Activated T-cell treated with anti-CD3 and anti-CD28 coated beads, Interleukin-2, amount 50 U/mL, for 72 hours (primary cell): ENCODE data around the gene COX7C. TPM values are rescaled to one million over a fixed set of nuclear protein-coding genes. Genes with fewer than 3 reads are reported as not detected.
"Not testable (repeated sequence)": the region's sequence is repeated elsewhere in the genome, so short reads cannot be mapped to it uniquely, and the experiment has no call there.

ENCODE experiments used
- ATAC-seq, 2 donors: fragments of 150-1000 bp; cut with Tn5 transposase; replicated peaks in 1 of 2; 2 replicates each; pipeline ENCODE4 v1.10.0; 2021; ENCODE audit warnings: moderate library complexity in 2 of 2, mild to moderate bottlenecking in 1 of 2
- DNase-seq, 2 donors: peaks; one replicate each; pipeline ENCODE4 v3.0.0; 2021 to 2022; ENCODE audit warnings: mixed read lengths in 1 of 2
- H3K27ac Mint-ChIP-seq: one replicate; pipeline ENCODE4 v1.8.0; 2022; ENCODE audit warnings: mild to moderate bottlenecking, moderate library complexity, mixed read lengths
- H3K27me3 Mint-ChIP-seq: one replicate; pipeline ENCODE4 v1.8.0; 2022; ENCODE audit warnings: low read depth, mixed read lengths
- H3K36me3 Mint-ChIP-seq, 2 donors: one replicate each; pipeline ENCODE4 v1.8.0; 2022; ENCODE audit warnings: mixed read lengths in 2 of 2, mild to moderate bottlenecking in 1 of 2; ENCODE audit not compliant: insufficient read depth in 2 of 2
- H3K4me1 Mint-ChIP-seq: one replicate; pipeline ENCODE4 v1.8.0; 2022; ENCODE audit warnings: low read depth, mixed read lengths
- H3K4me3 Mint-ChIP-seq, 2 donors: one replicate each; pipeline ENCODE4 v1.8.0; 2022; ENCODE audit warnings: mild to moderate bottlenecking in 2 of 2, mixed read lengths in 2 of 2, moderate library complexity in 2 of 2
- H3K9me3 Mint-ChIP-seq, 2 donors: one replicate each; pipeline ENCODE4 v1.8.0; 2022; ENCODE audit warnings: mixed read lengths in 2 of 2
- total RNA-seq, 2 donors: library from RNA; stranded (reverse); gene quantifications; one replicate each; pipeline ENCODE4 v1.2.3, GENCODE V29; 2022

COX7C gene
- total RNA-seq, 2 donors from 2014 or later = 404 to 408 TPM

- ATAC-seq = peak in 1 of 2 donors; percentile 44
- H3K4me3 Mint-ChIP-seq = no peak overlapping the region
- no peaks in the 10 kb centered on the region for H3K9me3 Mint-ChIP-seq
- no peak for DNase-seq
- H3K36me3 Mint-ChIP-seq = peaks cover 3 to 13% of the 10 kb centered on the region in 2 donors
- peaks cover 5% of the 10 kb centered on the region for H3K4me1 Mint-ChIP-seq
- H3K27ac Mint-ChIP-seq = peak overlapping the region; percentile 50
- peaks cover 21% of the 10 kb centered on the region for H3K27me3 Mint-ChIP-seq
These were observed 8.4 kb downstream of the COX7C start for GRCh38 chr5:86626149-86626548.

DNA sequence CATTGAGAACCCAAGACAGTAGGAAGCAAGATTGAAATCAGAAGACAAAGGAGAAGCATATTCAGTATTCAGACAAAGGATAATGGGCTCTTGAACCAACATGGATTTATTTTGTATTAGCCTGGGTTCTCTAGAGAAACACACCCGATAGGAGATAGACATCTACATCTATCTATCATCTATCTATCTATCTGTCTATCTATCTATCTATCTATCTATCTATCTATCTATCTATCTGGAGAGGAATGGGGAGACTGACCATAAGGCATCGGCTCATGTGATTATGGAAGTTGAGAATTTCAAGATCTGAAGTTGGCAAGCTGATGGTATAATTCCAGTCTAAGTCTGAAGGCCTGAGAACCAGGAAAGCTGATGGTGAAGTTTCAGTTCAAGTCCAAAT is 13.4 kb downstream of the COX7C start:
- Mint-ChIP-seq H3K36me3 (no peaks in the 10 kb centered on the region), H3K27ac (no peak overlapping the region), H3K4me3 (no peak overlapping the region), H3K27me3 (peaks cover 26% of the 10 kb centered on the region), H3K9me3 (no peaks in the 10 kb centered on the region), H3K4me1 (no peaks in the 10 kb centered on the region)
- no peak for DNase-seq
- ATAC-seq = no peak

DNA sequence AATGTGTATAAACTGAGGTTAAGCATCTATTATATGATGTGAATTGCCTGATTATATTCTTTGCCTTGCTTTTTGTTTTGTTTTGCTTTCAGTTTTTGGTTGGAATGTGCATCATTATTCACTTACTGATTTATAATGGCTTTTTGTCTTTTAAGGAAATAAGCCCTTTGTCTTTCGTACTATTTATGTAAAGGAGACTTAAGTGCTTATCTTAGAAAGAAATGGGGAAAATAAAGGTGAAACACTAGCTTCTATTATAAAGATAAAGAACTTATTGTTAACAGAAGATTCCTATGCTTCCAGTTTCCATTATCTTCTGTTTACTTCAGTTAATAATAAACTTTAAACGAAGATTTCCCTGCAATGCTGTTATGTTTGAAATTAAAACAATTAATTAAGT is 23.3 kb downstream of the COX7C start:
- Mint-ChIP-seq H3K9me3 (no peaks in the 10 kb centered on the region), H3K27ac (no peak overlapping the region), H3K4me1 (no peaks in the 10 kb centered on the region), H3K4me3 (no peak overlapping the region), H3K27me3 (no peaks in the 10 kb centered on the region), H3K36me3 (no peaks in the 10 kb centered on the region)
- ATAC-seq (no peak), DNase-seq (no peak)

- H3K36me3 Mint-ChIP-seq = no peaks in the 10 kb centered on the region
- DNase-seq = no peak
- H3K27me3 Mint-ChIP-seq = peaks cover 19% of the 10 kb centered on the region
- H3K9me3 Mint-ChIP-seq = no peaks in the 10 kb centered on the region
- no peaks in the 10 kb centered on the region for H3K4me1 Mint-ChIP-seq
- no peak for ATAC-seq
- no peak overlapping the region for H3K27ac Mint-ChIP-seq
- H3K4me3 Mint-ChIP-seq = no peak overlapping the region
These were observed 27.1 kb downstream of the COX7C start for GRCh38 chr5:86644843-86645242.

DNA sequence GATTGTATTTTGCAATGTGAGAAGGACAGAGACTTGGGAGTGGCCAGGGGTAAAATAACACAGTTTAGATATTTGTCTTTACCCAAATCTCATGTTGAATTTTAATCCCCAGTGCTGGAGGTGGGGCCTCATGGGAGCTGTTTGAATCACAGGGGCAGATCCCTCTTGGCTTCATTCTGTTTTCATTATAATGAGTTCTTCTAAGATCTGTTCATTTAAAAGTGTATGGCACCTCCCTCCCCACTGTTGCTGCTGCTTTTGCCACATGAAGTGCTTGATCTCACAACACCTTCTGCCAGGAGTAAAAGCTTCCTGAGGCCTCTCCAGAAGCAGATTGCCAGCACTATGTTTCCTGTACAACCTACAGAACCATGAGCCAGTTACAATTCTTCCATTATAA is 28.1 kb downstream of the COX7C start:
- no peaks in the 10 kb centered on the region for H3K4me1 Mint-ChIP-seq
- ATAC-seq (no peak), DNase-seq (no peak)
- H3K4me3 Mint-ChIP-seq = no peak overlapping the region
- H3K27me3 Mint-ChIP-seq = peaks cover 19% of the 10 kb centered on the region
- no peaks in the 10 kb centered on the region for H3K36me3 Mint-ChIP-seq
- H3K9me3 Mint-ChIP-seq = no peaks in the 10 kb centered on the region
- no peak overlapping the region for H3K27ac Mint-ChIP-seq

- no peaks in the 10 kb centered on the region for H3K9me3 Mint-ChIP-seq
- no peak overlapping the region for H3K4me3 Mint-ChIP-seq
- no peak overlapping the region for H3K27ac Mint-ChIP-seq
- no peaks in the 10 kb centered on the region for H3K36me3 Mint-ChIP-seq
- no peaks in the 10 kb centered on the region for H3K4me1 Mint-ChIP-seq
- ATAC-seq (no peak), DNase-seq (no peak)
- H3K27me3 Mint-ChIP-seq = peaks cover 19% of the 10 kb centered on the region
These were observed 28.9 kb downstream of the COX7C start for GRCh38 chr5:86646671-86647070.

- no peak overlapping the region for H3K27ac Mint-ChIP-seq
- no peaks in the 10 kb centered on the region for H3K4me1 Mint-ChIP-seq
- DNase-seq = no peak
- H3K27me3 Mint-ChIP-seq = peaks cover 19% of the 10 kb centered on the region
- no peak for ATAC-seq
- no peaks in the 10 kb centered on the region for H3K9me3 Mint-ChIP-seq
- no peaks in the 10 kb centered on the region for H3K36me3 Mint-ChIP-seq
- no peak overlapping the region for H3K4me3 Mint-ChIP-seq
These were observed 32.2 kb downstream of the COX7C start for GRCh38 chr5:86649832-86650505.

DNA sequence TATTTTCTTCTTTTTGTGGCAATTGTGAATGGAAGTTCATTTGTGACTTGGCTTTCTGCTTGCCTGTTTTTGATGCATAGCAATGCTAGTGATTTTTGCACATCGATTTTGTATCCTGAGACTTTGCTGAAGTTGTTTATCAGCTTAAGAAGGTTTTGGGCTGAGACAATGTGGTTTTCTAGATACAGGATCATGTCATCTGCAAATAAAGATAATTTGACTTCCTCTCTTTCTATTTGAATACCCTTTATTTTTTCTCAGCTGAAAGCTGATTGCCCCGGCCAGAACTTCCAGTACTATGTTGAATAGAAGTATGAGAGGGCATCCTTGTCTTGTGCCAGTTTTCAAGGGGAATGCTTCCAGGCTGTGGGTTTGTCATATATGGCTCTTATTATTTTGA is 43.0 kb downstream of the COX7C start:
- not testable (repeated sequence) for H3K36me3 Mint-ChIP-seq, H3K4me1 Mint-ChIP-seq, H3K9me3 Mint-ChIP-seq, ATAC-seq, H3K4me3 Mint-ChIP-seq, H3K27ac Mint-ChIP-seq, DNase-seq
- peaks cover 20% of the 10 kb centered on the region for H3K27me3 Mint-ChIP-seq

GRCh38 chr5:86664173-86664572 is 46.4 kb downstream of the COX7C start:
- H3K27me3 Mint-ChIP-seq = peaks cover 17% of the 10 kb centered on the region
- DNase-seq (no peak), ATAC-seq (no peak)
- H3K9me3 Mint-ChIP-seq = peaks cover 2% of the 10 kb centered on the region in 2 donors
- H3K27ac Mint-ChIP-seq = no peak overlapping the region
- H3K4me3 Mint-ChIP-seq = no peak overlapping the region
- no peaks in the 10 kb centered on the region for H3K4me1 Mint-ChIP-seq
- H3K36me3 Mint-ChIP-seq = no peaks in the 10 kb centered on the region

- peaks cover 21% of the 10 kb centered on the region for H3K27me3 Mint-ChIP-seq
- H3K9me3 Mint-ChIP-seq = no peaks in the 10 kb centered on the region
- H3K4me3 Mint-ChIP-seq = peak overlapping the region; percentile 8 to 67
- no peaks in the 10 kb centered on the region for H3K4me1 Mint-ChIP-seq
- ATAC-seq = peak in 1 of 2 donors; percentile 68
- no peak overlapping the region for H3K27ac Mint-ChIP-seq
- DNase-seq = peak in 1 of 2 donors; percentile 17
- no peaks in the 10 kb centered on the region for H3K36me3 Mint-ChIP-seq
These were observed 48.4 kb downstream of the COX7C start for GRCh38 chr5:86665984-86666760.

DNA sequence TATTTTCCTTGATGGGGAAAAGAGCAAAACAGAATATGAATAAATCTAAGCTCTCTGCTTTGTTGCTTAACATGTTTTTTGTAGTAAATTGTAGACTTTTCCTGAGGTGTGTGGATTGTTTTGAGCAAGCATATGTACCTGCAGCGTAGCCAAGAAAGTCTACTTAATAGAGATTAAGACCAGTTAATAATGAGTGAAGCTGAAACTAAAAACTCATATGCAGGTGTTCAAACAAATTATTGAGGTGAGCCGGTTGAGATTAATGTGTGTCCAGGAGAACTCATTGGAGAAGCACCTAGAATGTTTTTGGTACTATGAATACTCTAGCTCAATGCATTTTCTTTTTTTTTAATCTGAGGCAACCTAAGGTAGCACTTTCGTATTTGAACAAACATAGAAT is 49.2 kb downstream of the COX7C start:
- H3K4me1 Mint-ChIP-seq = no peaks in the 10 kb centered on the region
- peaks cover 19% of the 10 kb centered on the region for H3K27me3 Mint-ChIP-seq
- DNase-seq (no peak), ATAC-seq (no peak)
- H3K36me3 Mint-ChIP-seq = no peaks in the 10 kb centered on the region
- no peak overlapping the region for H3K27ac Mint-ChIP-seq
- H3K9me3 Mint-ChIP-seq = no peaks in the 10 kb centered on the region
- H3K4me3 Mint-ChIP-seq = no peak overlapping the region
